ENCODE results near the gene HEMK1. TPM values are rescaled to one million over a fixed set of nuclear protein-coding genes. Genes with fewer than 3 reads are reported as not detected.

The HEMK1 gene, protein sequence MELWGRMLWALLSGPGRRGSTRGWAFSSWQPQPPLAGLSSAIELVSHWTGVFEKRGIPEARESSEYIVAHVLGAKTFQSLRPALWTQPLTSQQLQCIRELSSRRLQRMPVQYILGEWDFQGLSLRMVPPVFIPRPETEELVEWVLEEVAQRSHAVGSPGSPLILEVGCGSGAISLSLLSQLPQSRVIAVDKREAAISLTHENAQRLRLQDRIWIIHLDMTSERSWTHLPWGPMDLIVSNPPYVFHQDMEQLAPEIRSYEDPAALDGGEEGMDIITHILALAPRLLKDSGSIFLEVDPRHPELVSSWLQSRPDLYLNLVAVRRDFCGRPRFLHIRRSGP
- polyA plus RNA-seq: 10 to 100 TPM; 18.3 to 54.9 (median 29.7) TPM

GRCh38 chr3:50568947-50569749 lies at the start of gene HEMK1:
HEMK1 (plus strand) TSS chr3:50569522; CDS start chr3:50571105, 1,583 bp downstream.
- Mint-ChIP-seq H3K4me1 (peaks cover 64 to 67% of the 10 kb centered on the region in 2 donors), H3K27me3 (ENCODE audit: low read depth in 3 of 3) (peaks cover 2 to 8% (median 2%) of the 10 kb centered on the region in 3 donors), H3K27ac (peak within 1 kb of the TSS; percentile 94 to 99 (median 96)), H3K4me3 (peak within 1 kb of the TSS; percentile 87 to 96 (median 94)), H3K36me3 (peaks cover 0 to 4% (median 0%) of the 10 kb centered on the region in 3 donors), H3K9me3 (no peaks in the 10 kb centered on the region)
- DNase-seq: peak; percentile 93 to 94 (median 94)

DNA sequence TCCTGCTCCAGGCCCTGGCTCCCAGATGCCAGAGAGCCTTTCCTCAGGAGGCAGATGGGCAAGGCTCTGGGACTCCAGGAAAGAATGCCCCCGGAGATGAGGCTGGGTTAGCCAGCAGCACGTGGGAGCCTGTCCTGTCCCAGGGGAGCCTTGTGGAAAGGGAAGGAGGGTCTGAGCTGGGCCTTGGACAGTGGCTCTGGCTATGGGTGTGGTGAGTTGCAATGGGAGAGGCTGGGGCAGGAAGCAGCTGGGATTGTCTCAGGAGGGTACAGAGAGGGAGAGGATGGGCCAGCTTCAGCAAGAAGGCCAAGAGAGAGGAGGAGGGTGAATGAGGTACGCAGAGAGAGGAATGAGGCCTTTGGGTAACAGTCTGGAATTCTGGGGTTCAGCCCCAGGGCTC lies 48.5 kb upstream of the HEMK1 start:
- Mint-ChIP-seq H3K4me3 (no peak overlapping the region), H3K4me1 (peaks cover 9 to 15% of the 10 kb centered on the region in 2 donors), H3K36me3 (no peaks in the 10 kb centered on the region), H3K27ac (no peak overlapping the region), H3K9me3 (no peaks in the 10 kb centered on the region), H3K27me3 (ENCODE audit: low read depth in 3 of 3) (peaks cover 0 to 5% (median 5%) of the 10 kb centered on the region in 3 donors)
- no peak for DNase-seq

- H3K27me3 Mint-ChIP-seq (ENCODE audit: low read depth in 3 of 3): peaks cover 0 to 5% (median 3%) of the 10 kb centered on the region in 3 donors
- H3K4me3 Mint-ChIP-seq: no peak overlapping the region
- H3K4me1 Mint-ChIP-seq: peaks cover 9 to 11% of the 10 kb centered on the region in 2 donors
- H3K36me3 Mint-ChIP-seq: no peaks in the 10 kb centered on the region
- no peak overlapping the region for H3K27ac Mint-ChIP-seq
- no peaks in the 10 kb centered on the region for H3K9me3 Mint-ChIP-seq
- no peak for DNase-seq
Measured at GRCh38 chr3:50521572-50521971, 47.8 kb upstream of the HEMK1 start.

DNA sequence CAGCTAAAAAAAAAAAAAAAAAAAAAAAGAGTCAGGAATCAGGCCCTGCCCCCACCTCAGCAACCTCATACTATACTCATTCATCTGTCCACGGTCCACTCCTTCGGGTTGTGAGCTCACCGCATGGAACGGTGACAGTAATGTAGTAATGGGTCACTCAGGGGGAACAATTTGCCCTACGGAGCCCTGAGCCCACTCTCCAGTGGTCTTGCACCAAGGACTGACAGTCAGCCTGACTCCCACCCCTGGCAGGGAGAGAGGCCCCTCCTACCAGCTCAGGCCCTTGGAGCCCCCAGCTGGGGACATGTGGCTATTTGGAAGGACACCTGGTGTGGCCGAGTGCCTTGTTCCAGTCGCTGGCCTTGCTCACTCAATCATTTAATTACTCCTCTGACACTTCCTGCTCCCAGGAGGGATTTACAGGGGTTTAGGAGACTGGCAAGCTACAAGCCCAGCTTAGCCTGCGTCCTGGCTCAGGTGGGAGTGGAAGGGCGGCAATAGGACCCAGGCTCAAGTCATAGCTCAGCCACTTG lies 46.0 kb upstream of the HEMK1 start:
- Mint-ChIP-seq H3K36me3 (no peaks in the 10 kb centered on the region), H3K27me3 (ENCODE audit: low read depth in 3 of 3) (peaks cover 0 to 5% (median 3%) of the 10 kb centered on the region in 3 donors), H3K4me1 (peaks cover 9 to 11% of the 10 kb centered on the region in 2 donors), H3K9me3 (no peaks in the 10 kb centered on the region), H3K27ac (no peak overlapping the region), H3K4me3 (no peak overlapping the region)
- DNase-seq: no peak

GRCh38 chr3:50524746-50525145 lies 44.6 kb upstream of the HEMK1 start:
- Mint-ChIP-seq H3K4me3 (no peak overlapping the region), H3K27me3 (ENCODE audit: low read depth in 3 of 3) (peaks cover 0 to 8% (median 3%) of the 10 kb centered on the region in 3 donors), H3K27ac (no peak overlapping the region), H3K36me3 (no peaks in the 10 kb centered on the region), H3K4me1 (peaks cover 0 to 2% of the 10 kb centered on the region in 2 donors), H3K9me3 (no peaks in the 10 kb centered on the region)
- DNase-seq: no peak

DNA sequence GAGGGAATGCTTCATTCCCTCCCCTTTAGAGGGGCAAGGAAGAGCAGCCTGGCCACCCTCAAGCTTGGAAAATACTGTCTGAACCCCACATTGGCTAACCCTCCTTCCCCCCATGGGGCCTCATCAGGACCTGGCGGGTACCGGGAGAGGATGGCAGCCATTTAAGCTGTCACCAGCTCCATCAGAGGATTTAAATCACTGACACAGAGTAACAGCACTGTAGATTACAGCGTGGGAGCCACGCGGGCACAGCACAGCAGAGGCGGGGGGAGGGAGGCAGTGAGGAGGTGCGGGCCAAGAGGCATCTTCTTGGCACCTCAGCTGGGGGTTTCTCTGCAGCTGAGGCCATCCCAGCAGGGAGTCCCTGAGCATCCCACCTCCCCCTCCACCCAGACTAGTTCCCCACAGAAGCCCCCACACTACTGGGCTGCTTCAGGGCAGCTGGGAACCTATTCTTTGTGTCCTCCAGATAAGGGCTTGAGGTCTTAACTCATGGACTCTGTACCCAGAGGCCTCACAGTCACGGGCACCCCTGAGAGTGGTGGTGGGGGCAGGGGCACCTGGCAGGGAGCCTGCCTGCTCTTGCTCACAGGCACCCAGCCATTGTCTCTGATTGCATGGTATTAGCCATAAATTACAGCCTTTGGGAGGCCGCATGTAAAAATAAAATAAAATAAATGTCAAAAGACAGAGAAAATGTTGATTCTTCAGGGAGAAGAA lies 44.0 kb upstream of the HEMK1 start:
- Mint-ChIP-seq H3K4me1 (no peaks in the 10 kb centered on the region), H3K27me3 (ENCODE audit: low read depth in 3 of 3) (peaks cover 0 to 8% (median 3%) of the 10 kb centered on the region in 3 donors), H3K4me3 (no peak overlapping the region), H3K27ac (no peak overlapping the region), H3K36me3 (no peaks in the 10 kb centered on the region), H3K9me3 (no peaks in the 10 kb centered on the region)
- no peak for DNase-seq

GRCh38 chr3:50525987-50526386 lies 43.3 kb upstream of the HEMK1 start:
- Mint-ChIP-seq H3K4me3 (no peak overlapping the region), H3K9me3 (no peaks in the 10 kb centered on the region), H3K27ac (no peak overlapping the region), H3K4me1 (no peaks in the 10 kb centered on the region), H3K36me3 (no peaks in the 10 kb centered on the region), H3K27me3 (ENCODE audit: low read depth in 3 of 3) (peaks cover 0 to 8% (median 3%) of the 10 kb centered on the region in 3 donors)
- peak; percentile 22 to 44 (median 32) for DNase-seq

GRCh38 chr3:50530001-50530970 lies 39.0 kb upstream of the HEMK1 start:
- no peak overlapping the region for H3K27ac Mint-ChIP-seq
- H3K36me3 Mint-ChIP-seq: no peaks in the 10 kb centered on the region
- H3K4me3 Mint-ChIP-seq: no peak overlapping the region
- H3K9me3 Mint-ChIP-seq: no peaks in the 10 kb centered on the region
- H3K27me3 Mint-ChIP-seq (ENCODE audit: low read depth in 3 of 3): peaks cover 3 to 12% (median 4%) of the 10 kb centered on the region in 3 donors
- H3K4me1 Mint-ChIP-seq: no peaks in the 10 kb centered on the region
- DNase-seq: no peak

DNA sequence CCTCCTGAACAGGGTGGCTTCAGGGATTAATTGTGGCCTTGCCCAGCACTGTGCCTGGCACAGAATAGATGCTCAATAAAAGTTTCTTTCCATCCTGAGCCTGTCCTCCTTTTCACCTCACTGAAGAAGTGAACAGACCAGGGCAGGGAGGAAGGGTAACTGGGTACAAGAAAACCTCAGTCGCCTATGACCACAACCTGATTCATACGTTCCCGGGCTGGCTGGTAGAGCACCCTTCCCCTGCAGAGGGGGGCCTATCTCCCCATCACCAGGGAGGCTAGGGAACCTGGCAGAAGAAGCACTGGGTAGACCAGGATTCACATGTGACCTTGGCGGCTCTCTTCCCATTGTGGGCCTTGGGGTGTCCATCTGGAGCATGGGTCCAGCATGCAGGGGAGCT lies 38.1 kb upstream of the HEMK1 start:
- no peak for DNase-seq
- no peak overlapping the region for H3K4me3 Mint-ChIP-seq
- no peak overlapping the region for H3K27ac Mint-ChIP-seq
- no peaks in the 10 kb centered on the region for H3K36me3 Mint-ChIP-seq
- H3K9me3 Mint-ChIP-seq: no peaks in the 10 kb centered on the region
- H3K27me3 Mint-ChIP-seq (ENCODE audit: low read depth in 3 of 3): peaks cover 3 to 12% (median 4%) of the 10 kb centered on the region in 3 donors
- no peaks in the 10 kb centered on the region for H3K4me1 Mint-ChIP-seq

DNA sequence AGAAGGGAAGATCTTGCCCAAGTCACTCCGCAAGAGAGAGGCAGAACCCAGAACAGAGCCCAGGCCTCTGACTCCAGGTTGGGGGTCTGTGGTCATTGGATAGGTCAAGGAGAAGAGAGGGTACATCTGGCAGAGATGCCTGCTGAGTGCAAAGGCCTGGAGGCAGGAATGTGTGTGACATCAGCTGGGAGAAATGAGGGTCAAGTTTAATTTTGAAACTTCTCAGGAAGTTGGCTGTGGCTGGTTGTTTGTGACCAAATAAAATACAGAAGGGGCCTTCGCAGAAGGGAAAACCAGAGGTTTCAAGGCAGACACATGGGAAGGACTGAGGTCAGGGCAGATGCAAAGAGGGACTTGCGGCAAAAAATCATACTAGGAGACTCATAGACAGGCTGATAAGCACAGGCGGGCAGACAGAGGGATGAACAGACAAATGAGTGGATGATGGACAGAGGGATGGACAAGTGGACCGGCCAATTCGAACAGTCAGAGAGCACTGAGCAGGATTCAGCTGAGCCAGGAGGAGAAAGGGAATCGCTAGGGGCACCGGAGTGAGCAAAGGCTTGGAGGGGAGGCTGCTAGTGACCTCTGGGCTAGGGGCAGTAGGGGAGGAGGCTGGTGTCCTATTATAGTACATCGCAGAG lies 37.1 kb upstream of the HEMK1 start:
- Mint-ChIP-seq H3K4me1 (peaks cover 2 to 6% of the 10 kb centered on the region in 2 donors), H3K4me3 (no peak overlapping the region), H3K36me3 (no peaks in the 10 kb centered on the region), H3K9me3 (no peaks in the 10 kb centered on the region), H3K27ac (no peak overlapping the region), H3K27me3 (ENCODE audit: low read depth in 3 of 3) (peaks cover 4 to 12% (median 5%) of the 10 kb centered on the region in 3 donors)
- DNase-seq: no peak

- no peak overlapping the region for H3K4me3 Mint-ChIP-seq
- no peaks in the 10 kb centered on the region for H3K9me3 Mint-ChIP-seq
- H3K27ac Mint-ChIP-seq: no peak overlapping the region
- peaks cover 2 to 6% of the 10 kb centered on the region in 2 donors for H3K4me1 Mint-ChIP-seq
- DNase-seq: no peak
- peaks cover 5 to 12% (median 8%) of the 10 kb centered on the region in 3 donors for H3K27me3 Mint-ChIP-seq (ENCODE audit: low read depth in 3 of 3)
- H3K36me3 Mint-ChIP-seq: no peaks in the 10 kb centered on the region
Measured at GRCh38 chr3:50533316-50533715, 36.0 kb upstream of the HEMK1 start.

DNA sequence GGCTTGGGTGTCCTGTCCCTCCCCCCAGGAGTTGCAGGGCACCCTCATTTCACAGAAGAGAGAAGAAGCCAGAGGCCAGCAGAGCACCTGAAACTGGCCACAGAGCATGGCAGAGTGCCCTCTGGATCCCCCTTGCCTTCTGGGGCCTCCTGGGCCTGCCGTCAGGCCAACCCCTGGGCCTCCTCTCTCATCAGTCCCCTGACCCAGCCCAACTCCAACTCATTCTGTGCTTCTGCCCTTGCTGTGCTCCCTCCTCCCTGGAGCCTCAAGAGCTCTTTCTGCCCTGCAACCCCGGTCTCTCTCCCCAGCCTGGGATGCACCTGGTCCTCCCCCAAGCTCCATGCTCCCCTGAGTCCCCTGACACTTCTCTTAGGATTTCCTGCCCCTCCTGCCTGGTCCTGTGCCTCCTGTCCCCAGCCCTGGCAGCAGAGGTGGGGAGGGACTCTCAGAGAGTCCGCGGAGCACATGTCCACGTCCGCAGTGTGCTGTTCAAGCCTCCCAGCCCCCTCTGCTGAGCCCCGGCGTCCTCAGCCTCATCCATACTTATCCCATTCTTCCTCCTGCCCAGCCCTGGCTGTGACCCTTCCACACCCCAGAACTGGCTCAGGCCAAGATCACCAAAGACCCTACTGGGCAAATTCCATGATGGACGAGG lies 35.4 kb upstream of the HEMK1 start:
- Mint-ChIP-seq H3K27ac (no peak overlapping the region), H3K9me3 (no peaks in the 10 kb centered on the region), H3K36me3 (peaks cover 0 to 3% (median 0%) of the 10 kb centered on the region in 3 donors), H3K4me3 (no peak overlapping the region), H3K27me3 (ENCODE audit: low read depth in 3 of 3) (peaks cover 5 to 13% (median 7%) of the 10 kb centered on the region in 3 donors), H3K4me1 (peaks cover 2 to 6% of the 10 kb centered on the region in 2 donors)
- no peak for DNase-seq

Measured in immature natural killer cell (primary cell).